Kidney (tissue), 14 donors: ENCODE data around the gene ADAMTS19. TPM values are rescaled to one million over a fixed set of nuclear protein-coding genes. Genes with fewer than 3 reads are reported as not detected.
"Not testable (repeated sequence)": the region's sequence is repeated elsewhere in the genome, so short reads cannot be mapped to it uniquely, and the experiment has no call there.

Experiments
- DNase-seq, 5 donors: peaks; one replicate each; pipeline ENCODE4 v3.0.0-alpha.2; 2013 to 2020
- FAIRE-seq: peaks from 2 replicates; lab custom pipeline; 2012; peaks lifted over from hg19 to GRCh38; lab: Jason Lieb, UNC
- H3K27ac ChIP-seq, 2 donors: one replicate each; pipeline ENCODE4 v1.7.0; 2013; ENCODE audit warnings: low read depth in 2 of 2, low read length in 2 of 2, inconsistent platforms in 1 of 2
- H3K27me3 ChIP-seq: one replicate; pipeline ENCODE4 v1.7.1; 2013; ENCODE audit warnings: low read length, inconsistent platforms; ENCODE audit not compliant: control insufficient read depth, insufficient read depth
- H3K36me3 ChIP-seq, 3 donors: one replicate each; pipeline versions ENCODE4 v1.7.0 to v1.7.1; 2013; ENCODE audit warnings: low read length in 3 of 3, control low read depth in 1 of 3, inconsistent platforms in 1 of 3; ENCODE audit not compliant: insufficient read depth in 3 of 3, control insufficient read depth in 2 of 3
- H3K4me1 ChIP-seq, 3 donors: one replicate each; pipeline versions ENCODE4 v1.7.0 to v1.7.1; 2013; ENCODE audit warnings: low read length in 3 of 3, inconsistent platforms in 1 of 3, low read depth in 1 of 3; ENCODE audit not compliant: control insufficient read depth in 2 of 3, insufficient read depth in 2 of 3
- H3K4me3 ChIP-seq, 3 donors: one replicate each; pipeline versions ENCODE4 v1.7.0 to v1.8.1; 2013; ENCODE audit warnings: low read length in 3 of 3, control low read depth in 1 of 3, inconsistent platforms in 1 of 3
- H3K9ac ChIP-seq, 3 donors: one replicate each; pipeline versions ENCODE4 v1.7.0 to v1.7.1; 2013; ENCODE audit warnings: low read length in 3 of 3, control low read depth in 1 of 3, inconsistent platforms in 1 of 3
- H3K9me3 ChIP-seq, 3 donors: one replicate each; pipeline versions ENCODE4 v1.7.0 to v1.7.1; 2013; ENCODE audit warnings: low read length in 3 of 3, control low read depth in 1 of 3, inconsistent platforms in 1 of 3; ENCODE audit not compliant: control insufficient read depth in 2 of 3, insufficient read depth in 1 of 3
- CTCF ChIP-seq: IDR thresholded peaks from 3 replicates; pipeline ENCODE4 v1.5.1; 2012; ENCODE audit warnings: mild to moderate bottlenecking, moderate library complexity, borderline replicate concordance; ENCODE audit not compliant: insufficient read depth; ENCODE audit errors: extremely low read depth
- intact Hi-C: fragments of 100-400 bp; cut with DNase I; formaldehyde crosslinking; loops from one replicate; pipeline ENCODE4 v1.11.1; 2022
- polyA plus RNA-seq: library from polyadenylated mRNA; stranded (reverse); fragments of 350-450 nt; fragmentation: Illumina TruSeq; extraction: RNeasy Lipid Tissue Mini Kit (QIAGEN cat#74804); gene quantifications from one replicate; pipeline ENCODE4 v1.2.3, GENCODE V29; 2014; ENCODE audit warnings: low read depth, low replicate concordance; ENCODE audit not compliant: insufficient read depth
- total RNA-seq: library from RNA; stranded (reverse); fragmentation: NEBNext Ultra II Directional; extraction: Animal tissue kit (Norgen Biotek cat#: 25700); gene quantifications from one replicate; pipeline ENCODE4 v1.2.1, GENCODE V29; 2021
- donor health status: control.
- donor health status: control.
- donor health status: control.
- donor health status: control.
- donor health status: control.
- donor health status: DM: yes; HTN: yes; CAD: no.
- donor health status: Normal renal cell carcinoma (clear cell type).

Gene ADAMTS19
- total and polyA plus RNA-seq, 2 donors from 2014 or later, result 0.73 TPM; not detected in 1

GRCh38 chr5:129413570-129413969 lies 46.5 kb upstream of the ADAMTS19 start:
- DNase-seq (no peak), FAIRE-seq (no peak)
- H3K4me1 ChIP-seq, result no peaks in the 10 kb centered on the region
- H3K4me3 ChIP-seq, result no peak overlapping the region
- no peak for TF ChIP-seq CTCF
- no peak overlapping the region for H3K27ac ChIP-seq
- H3K27me3 ChIP-seq, result no peaks in the 10 kb centered on the region
- no peaks in the 10 kb centered on the region for H3K9me3 ChIP-seq
- H3K36me3 ChIP-seq, result no peaks in the 10 kb centered on the region
- intact Hi-C loops, result no loop called here
- no peak overlapping the region for H3K9ac ChIP-seq

DNA sequence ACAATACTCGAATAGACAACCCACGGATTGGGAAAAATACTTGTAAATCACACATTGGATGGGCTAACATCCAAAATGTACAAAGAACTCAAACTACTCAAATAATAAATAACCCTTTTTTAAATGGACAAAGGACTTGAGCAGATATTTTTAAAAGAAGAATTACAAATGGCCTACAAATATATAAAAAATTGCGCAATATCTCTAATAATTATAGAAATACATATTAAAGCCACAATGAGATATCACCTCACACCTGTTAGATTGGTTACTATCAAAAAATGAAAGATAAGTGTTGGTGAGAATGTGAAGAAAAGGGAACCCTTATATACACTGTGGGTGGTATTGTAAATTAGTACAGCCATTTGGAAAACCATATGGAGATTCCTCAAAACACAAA lies 40.8 kb upstream of the ADAMTS19 start:
- H3K4me3 ChIP-seq, result no peak overlapping the region
- TF ChIP-seq CTCF, result no peak
- no peaks in the 10 kb centered on the region for H3K36me3 ChIP-seq
- no peak overlapping the region for H3K9ac ChIP-seq
- H3K9me3 ChIP-seq, result no peaks in the 10 kb centered on the region
- intact Hi-C loops, result no loop called here
- no peaks in the 10 kb centered on the region for H3K4me1 ChIP-seq
- no peak for DNase-seq
- FAIRE-seq, result no peak
- no peaks in the 10 kb centered on the region for H3K27me3 ChIP-seq
- H3K27ac ChIP-seq, result no peak overlapping the region

GRCh38 chr5:129425031-129425430 lies 35.1 kb upstream of the ADAMTS19 start:
- intact Hi-C loops, result no loop called here
- no peaks in the 10 kb centered on the region for H3K4me1 ChIP-seq
- H3K27me3 ChIP-seq, result no peaks in the 10 kb centered on the region
- TF ChIP-seq CTCF, result no peak
- no peaks in the 10 kb centered on the region for H3K36me3 ChIP-seq
- no peaks in the 10 kb centered on the region for H3K9me3 ChIP-seq
- H3K27ac ChIP-seq, result no peak overlapping the region
- H3K4me3 ChIP-seq, result no peak overlapping the region
- FAIRE-seq (no peak), DNase-seq (no peak)
- no peak overlapping the region for H3K9ac ChIP-seq

- Histone ChIP-seq H3K4me1 (no peaks in the 10 kb centered on the region), H3K27me3 (no peaks in the 10 kb centered on the region), H3K9me3 (no peaks in the 10 kb centered on the region), H3K27ac (no peak overlapping the region), H3K9ac (no peak overlapping the region), H3K4me3 (no peak overlapping the region), H3K36me3 (no peaks in the 10 kb centered on the region)
- FAIRE-seq (no peak), DNase-seq (no peak)
- no peak for TF ChIP-seq CTCF
- intact Hi-C loops, result no loop called here
These were observed 34.0 kb upstream of the ADAMTS19 start for GRCh38 chr5:129426071-129426470.

DNA sequence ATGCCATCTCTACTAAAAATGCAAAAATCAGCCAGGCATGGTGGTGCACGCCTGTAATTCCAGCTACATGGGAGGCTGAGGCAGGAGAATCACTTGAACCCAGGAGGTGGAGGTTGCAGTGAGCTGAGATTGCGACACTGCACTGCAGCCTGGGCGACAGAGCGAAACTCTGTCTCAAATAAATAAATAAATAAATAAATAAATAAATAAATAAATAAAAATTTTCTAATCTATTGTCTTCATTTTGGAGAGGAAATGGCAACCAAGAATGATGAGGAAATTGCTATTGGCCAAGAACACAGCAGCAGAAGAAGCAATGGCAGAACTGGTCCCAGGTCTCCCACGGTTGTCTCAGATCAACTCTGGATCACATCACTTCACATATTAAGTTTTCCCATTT lies 31.5 kb upstream of the ADAMTS19 start:
- H3K27ac ChIP-seq, H3K9me3 ChIP-seq, DNase-seq, H3K36me3 ChIP-seq, H3K9ac ChIP-seq, H3K4me3 ChIP-seq, intact Hi-C loops, FAIRE-seq, H3K27me3 ChIP-seq, H3K4me1 ChIP-seq: not testable (repeated sequence)
